ENCODE results near the gene AGPAT4.

DNA sequence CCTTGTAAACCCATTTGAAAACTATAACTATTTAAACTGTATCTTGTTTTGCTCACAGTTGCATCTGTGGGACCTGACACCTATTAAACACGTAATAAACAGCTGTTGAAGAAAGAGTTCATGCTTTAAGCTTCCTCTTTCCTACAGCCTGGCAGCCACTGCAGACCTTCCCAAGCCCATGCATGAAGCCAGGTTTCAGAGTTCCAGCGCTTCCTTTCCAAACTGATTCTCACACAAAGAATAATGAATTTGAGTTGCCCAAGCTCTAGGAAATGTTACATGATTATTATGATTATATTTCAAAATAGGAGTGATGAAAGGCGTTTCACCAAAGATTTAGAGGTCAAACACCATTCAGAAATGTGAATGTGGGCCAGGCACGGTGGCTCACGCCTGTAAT lies 3.7 kb downstream of the AGPAT4 start:
- TF ChIP-seq EZH2 (IDR thresholded peaks at IDR 0.05) = no peak
- TF ChIP-seq POLR2AphosphoS5 (IDR thresholded peaks at IDR 0.05; ENCODE audit: borderline replicate concordance, low read depth, low read length) = no peak

All from SK-N-MC (cell line).